Omental fat pad (tissue), 4 donors: ENCODE results near the gene IGSF5. TPM values are rescaled to one million over a fixed set of nuclear protein-coding genes. Genes with fewer than 3 reads are reported as not detected.
A peak's percentile ranks its signal among the peaks of the same experiment; 100 is the strongest.

Experiments used
- ATAC-seq: fragments of 150-250 bp; one replicate; pipeline ENCODE4 v1.9.1; 2016; ENCODE audit warnings: mild to moderate bottlenecking, moderate library complexity; ENCODE audit not compliant: low FRiP score
- DNase-seq: peaks from one replicate; pipeline ENCODE4 v3.0.0-alpha.2; 2019; ENCODE audit warnings: low spot score
- total RNA-seq, 4 donors: library from RNA; depleted of rRNA; stranded (reverse); fragments of >200 nt; gene quantifications; one replicate each; pipeline ENCODE4 v1.1.0, GENCODE V29; 2016
- TF ChIP-seq, protein P1 (sequence below), 3 donors: fragments of 450-650 bp; IDR thresholded peaks; one replicate each; pipeline ENCODE4 v1.5.1; 2016 to 2017; ENCODE audit warnings: antibody characterized with exemption in 3 of 3, mild to moderate bottlenecking in 3 of 3, moderate library complexity in 2 of 3

Gene IGSF5
- total RNA-seq, 4 donors from 2014 or later, result not detected

DNA sequence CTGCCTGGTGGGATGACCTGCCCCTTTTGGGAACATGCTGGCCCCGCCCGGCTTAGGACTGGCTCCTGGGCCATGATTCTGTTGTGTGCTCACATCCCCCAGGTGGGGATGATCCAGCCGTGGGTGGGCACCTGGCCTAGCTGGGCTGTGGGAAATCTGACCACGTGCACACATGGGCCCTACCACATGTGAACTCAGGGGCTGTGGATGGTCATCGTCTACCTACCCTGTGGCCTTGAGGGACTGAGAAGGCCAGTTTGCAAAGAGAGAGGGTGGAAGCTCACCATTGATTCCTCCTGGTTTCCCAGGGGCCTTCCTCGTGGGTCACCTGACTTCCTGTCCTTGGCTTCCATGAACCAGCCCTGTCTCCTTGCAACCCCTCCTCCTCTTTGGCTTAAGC lies 102.9 kb downstream of the IGSF5 start:
- no peak for ATAC-seq
- TF ChIP-seq, protein P1, sequence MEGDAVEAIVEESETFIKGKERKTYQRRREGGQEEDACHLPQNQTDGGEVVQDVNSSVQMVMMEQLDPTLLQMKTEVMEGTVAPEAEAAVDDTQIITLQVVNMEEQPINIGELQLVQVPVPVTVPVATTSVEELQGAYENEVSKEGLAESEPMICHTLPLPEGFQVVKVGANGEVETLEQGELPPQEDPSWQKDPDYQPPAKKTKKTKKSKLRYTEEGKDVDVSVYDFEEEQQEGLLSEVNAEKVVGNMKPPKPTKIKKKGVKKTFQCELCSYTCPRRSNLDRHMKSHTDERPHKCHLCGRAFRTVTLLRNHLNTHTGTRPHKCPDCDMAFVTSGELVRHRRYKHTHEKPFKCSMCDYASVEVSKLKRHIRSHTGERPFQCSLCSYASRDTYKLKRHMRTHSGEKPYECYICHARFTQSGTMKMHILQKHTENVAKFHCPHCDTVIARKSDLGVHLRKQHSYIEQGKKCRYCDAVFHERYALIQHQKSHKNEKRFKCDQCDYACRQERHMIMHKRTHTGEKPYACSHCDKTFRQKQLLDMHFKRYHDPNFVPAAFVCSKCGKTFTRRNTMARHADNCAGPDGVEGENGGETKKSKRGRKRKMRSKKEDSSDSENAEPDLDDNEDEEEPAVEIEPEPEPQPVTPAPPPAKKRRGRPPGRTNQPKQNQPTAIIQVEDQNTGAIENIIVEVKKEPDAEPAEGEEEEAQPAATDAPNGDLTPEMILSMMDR (IDR thresholded peaks at IDR 0.05), result no peak
- DNase-seq, result no peak

DNA sequence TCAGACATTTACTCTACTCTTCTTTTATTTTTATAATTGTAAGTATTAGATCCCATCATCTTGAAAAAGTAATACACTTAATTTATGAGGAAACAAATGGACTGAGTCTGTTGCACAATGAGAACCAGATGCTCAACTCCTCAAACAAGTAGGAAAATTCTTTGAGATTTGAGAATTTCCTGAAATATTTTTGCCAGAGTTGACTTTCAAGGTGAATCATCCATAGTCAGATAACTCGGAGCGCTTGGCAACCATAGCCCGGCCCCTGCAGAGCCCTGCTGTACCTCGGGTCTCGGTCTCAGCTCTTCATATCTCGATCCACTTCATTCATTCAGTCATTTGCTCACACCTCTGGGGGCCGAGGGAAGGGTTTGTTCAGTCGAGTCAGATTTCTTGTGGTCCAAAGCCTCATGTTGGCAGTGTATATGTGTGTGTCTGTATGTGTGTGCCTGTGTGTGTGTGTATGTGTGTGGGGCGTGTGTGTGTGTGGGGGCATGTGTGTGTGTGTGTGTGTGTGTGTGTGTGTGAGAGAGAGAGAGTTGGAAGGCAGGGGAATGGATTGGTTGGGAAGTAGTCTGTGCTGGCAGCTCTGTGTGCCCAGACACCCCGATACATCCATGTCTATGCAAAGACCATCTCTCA lies 104.2 kb downstream of the IGSF5 start:
- peak; percentile 54 for ATAC-seq
- no peak for DNase-seq
- TF ChIP-seq, protein P1 (IDR thresholded peaks at IDR 0.05), result no peak

GRCh38 chr21:39850333-39850732 lies 105.3 kb downstream of the IGSF5 start:
- no peak for ATAC-seq
- TF ChIP-seq, protein P1 (IDR thresholded peaks at IDR 0.05), result no peak
- no peak for DNase-seq

DNA sequence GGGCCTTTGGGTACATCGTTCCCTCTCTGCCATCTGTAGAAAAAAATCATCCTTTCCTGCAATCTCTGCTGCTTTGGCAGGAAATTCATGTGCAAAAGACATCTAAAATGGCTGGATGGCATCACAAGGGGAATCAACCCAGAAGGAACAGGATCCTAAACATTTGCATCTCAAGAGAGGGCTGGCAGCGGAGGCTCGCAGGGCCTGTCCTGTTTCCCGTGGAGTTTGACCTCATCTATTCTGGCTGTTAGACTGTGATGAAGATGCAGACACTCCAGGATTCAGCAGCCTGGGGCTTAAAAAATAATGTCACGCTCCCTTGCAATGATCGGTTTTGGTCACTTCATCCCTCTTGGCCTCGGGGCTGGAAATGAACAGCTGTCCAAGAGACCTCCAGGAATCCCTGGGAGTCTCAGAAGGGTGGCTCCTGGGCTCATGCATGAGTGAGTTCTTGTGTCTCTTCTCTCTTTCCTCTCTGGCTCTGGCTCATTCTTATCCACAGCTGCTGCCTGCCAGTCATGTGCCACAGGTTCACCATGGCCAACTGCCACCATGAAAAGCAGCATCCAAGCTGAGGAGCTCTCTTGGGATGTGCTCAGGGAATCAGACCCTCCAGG lies 106.1 kb downstream of the IGSF5 start:
- DNase-seq, result no peak
- no peak for ATAC-seq
- TF ChIP-seq, protein P1 (IDR thresholded peaks at IDR 0.05), result no peak

Other genes with a start within 250 kb of the IGSF5 start
- not detected for gene B3GALT5, start 132.2 kb upstream of the IGSF5 start, total RNA-seq
- 1 to 10 TPM in 3 of 4 donors, not detected in 1; 2.7 to 5.1 (median 4.0) TPM for gene PCP4, start 122.3 kb downstream of the IGSF5 start, total RNA-seq